Left ventricle myocardium inferior (tissue), 1 donor: ENCODE data around the gene BBS1. TPM values are rescaled to one million over a fixed set of nuclear protein-coding genes. Genes with fewer than 3 reads are reported as not detected.

Experiments
- DNase-seq: peaks from one replicate; pipeline ENCODE4 v3.0.0-alpha.2; 2020
- H3K27ac ChIP-seq: fragments of 200-600 bp; replicated peaks from 2 replicates; pipeline ENCODE4 v1.8.0; 2021
- H3K27me3 ChIP-seq: fragments of 200-600 bp; 2 replicates; pipeline ENCODE4 v1.8.0; 2021; ENCODE audit warnings: low read depth
- H3K36me3 ChIP-seq: fragments of 200-600 bp; 2 replicates; pipeline ENCODE4 v1.8.0; 2021
- H3K4me1 ChIP-seq: fragments of 200-600 bp; 2 replicates; pipeline ENCODE4 v1.8.0; 2021
- H3K4me3 ChIP-seq: fragments of 200-600 bp; 2 replicates; pipeline ENCODE4 v1.8.0; 2021; ENCODE audit warnings: mild to moderate bottlenecking, moderate library complexity
- H3K9me3 ChIP-seq: fragments of 200-600 bp; replicated peaks from 2 replicates; pipeline ENCODE4 v1.8.0; 2021
- intact Hi-C: fragments of 100-400 bp; cut with micrococcal nuclease; formaldehyde crosslinking; loops from one replicate; pipeline ENCODE4 v1.11.0; 2022
- total RNA-seq: library from RNA; stranded (reverse); fragmentation: NEBNext Ultra II Directional; extraction: Animal tissue kit (Norgen Biotek cat#: 25700); gene quantifications from one replicate; pipeline ENCODE4 v1.2.1, GENCODE V29; 2021
- TF ChIP-seq, protein P1 (sequence below): fragments of 200-600 bp; IDR thresholded peaks from 2 replicates; pipeline ENCODE4 v1.8.0; 2021; ENCODE audit warnings: antibody characterized with exemption, mild to moderate bottlenecking, borderline replicate concordance
- donor health status: DM: no; HTN: yes; CAD: no; lungs with severe emphysema.

The BBS1 gene
- total RNA-seq, 1 donor from 2014 or later = 16.9 TPM

- intact Hi-C loops = no loop called here
- Histone ChIP-seq H3K4me3 (no peak overlapping the region), H3K27me3 (peaks cover 46% of the 10 kb centered on the region), H3K36me3 (no peaks in the 10 kb centered on the region), H3K27ac (no peak overlapping the region), H3K9me3 (no peaks in the 10 kb centered on the region), H3K4me1 (peaks cover 10% of the 10 kb centered on the region)
- no peak for DNase-seq
- TF ChIP-seq, protein P1, sequence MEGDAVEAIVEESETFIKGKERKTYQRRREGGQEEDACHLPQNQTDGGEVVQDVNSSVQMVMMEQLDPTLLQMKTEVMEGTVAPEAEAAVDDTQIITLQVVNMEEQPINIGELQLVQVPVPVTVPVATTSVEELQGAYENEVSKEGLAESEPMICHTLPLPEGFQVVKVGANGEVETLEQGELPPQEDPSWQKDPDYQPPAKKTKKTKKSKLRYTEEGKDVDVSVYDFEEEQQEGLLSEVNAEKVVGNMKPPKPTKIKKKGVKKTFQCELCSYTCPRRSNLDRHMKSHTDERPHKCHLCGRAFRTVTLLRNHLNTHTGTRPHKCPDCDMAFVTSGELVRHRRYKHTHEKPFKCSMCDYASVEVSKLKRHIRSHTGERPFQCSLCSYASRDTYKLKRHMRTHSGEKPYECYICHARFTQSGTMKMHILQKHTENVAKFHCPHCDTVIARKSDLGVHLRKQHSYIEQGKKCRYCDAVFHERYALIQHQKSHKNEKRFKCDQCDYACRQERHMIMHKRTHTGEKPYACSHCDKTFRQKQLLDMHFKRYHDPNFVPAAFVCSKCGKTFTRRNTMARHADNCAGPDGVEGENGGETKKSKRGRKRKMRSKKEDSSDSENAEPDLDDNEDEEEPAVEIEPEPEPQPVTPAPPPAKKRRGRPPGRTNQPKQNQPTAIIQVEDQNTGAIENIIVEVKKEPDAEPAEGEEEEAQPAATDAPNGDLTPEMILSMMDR = no peak
Measured at GRCh38 chr11:66556086-66556485, 45.7 kb downstream of the BBS1 start.

DNA sequence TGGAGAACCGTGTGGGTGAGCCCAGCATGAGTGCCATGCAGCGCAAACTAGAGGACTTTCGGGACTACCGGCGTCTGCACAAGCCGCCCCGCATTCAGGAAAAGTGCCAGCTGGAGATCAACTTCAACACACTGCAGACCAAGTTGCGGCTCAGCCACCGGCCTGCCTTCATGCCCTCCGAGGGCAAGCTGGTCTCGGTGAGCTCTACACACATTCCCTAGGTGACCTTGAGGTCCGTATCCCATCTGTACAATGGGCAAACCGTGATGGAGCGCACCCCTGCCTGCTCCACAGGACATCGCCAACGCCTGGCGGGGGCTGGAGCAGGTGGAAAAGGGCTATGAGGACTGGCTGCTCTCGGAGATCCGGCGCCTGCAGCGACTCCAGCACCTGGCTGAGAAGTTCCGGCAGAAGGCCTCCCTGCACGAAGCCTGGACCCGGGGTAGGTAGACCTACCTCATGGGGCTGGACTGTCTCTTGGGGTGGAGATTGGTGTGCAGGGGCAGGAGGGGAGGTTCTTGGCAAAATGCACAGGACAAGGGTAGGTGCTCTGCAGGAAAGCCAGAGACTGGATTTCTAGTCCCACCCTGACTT, 47.4 kb downstream of the BBS1 start:
- Histone ChIP-seq H3K4me3 (no peak overlapping the region), H3K4me1 (peaks cover 10% of the 10 kb centered on the region), H3K27ac (no peak overlapping the region), H3K36me3 (no peaks in the 10 kb centered on the region), H3K27me3 (peaks cover 46% of the 10 kb centered on the region), H3K9me3 (no peaks in the 10 kb centered on the region)
- intact Hi-C loops = no loop called here
- DNase-seq = no peak
- TF ChIP-seq, protein P1 = no peak

DNA sequence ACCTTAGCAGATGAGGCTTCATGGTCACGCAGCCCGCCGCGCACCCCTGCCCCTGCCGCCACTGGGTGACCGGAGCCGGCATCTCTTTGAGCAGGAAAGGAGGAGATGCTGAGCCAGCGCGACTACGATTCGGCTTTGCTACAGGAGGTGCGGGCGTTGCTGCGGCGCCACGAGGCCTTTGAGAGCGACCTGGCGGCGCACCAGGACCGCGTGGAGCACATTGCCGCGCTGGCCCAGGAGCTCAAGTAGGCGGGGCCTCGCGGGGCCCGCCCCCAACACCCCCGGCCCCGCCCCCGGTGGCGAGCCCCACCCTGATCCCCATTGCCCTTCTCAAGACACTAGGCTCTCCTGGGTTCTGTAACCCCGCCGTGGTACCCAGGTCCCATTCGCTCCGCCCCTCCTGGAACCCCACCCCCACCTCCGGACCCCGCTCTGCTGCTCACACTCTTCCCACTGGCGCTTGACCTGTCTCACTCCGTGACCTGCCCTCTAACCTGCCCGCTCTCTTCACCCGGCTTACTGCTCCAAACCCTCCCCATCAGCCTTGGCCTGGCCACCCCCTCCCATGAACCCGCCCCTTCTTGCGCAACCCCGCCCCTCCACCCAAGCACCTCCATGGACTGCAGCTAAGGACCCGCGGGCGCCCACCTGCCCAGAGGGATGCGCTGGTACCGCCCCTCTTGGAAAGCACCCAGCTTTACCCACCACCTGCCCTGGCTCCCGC, 48.9 kb downstream of the BBS1 start:
- peak overlapping the region; percentile 43 for H3K4me3 ChIP-seq
- no peak overlapping the region for H3K27ac ChIP-seq
- TF ChIP-seq, protein P1 = no peak

DNA sequence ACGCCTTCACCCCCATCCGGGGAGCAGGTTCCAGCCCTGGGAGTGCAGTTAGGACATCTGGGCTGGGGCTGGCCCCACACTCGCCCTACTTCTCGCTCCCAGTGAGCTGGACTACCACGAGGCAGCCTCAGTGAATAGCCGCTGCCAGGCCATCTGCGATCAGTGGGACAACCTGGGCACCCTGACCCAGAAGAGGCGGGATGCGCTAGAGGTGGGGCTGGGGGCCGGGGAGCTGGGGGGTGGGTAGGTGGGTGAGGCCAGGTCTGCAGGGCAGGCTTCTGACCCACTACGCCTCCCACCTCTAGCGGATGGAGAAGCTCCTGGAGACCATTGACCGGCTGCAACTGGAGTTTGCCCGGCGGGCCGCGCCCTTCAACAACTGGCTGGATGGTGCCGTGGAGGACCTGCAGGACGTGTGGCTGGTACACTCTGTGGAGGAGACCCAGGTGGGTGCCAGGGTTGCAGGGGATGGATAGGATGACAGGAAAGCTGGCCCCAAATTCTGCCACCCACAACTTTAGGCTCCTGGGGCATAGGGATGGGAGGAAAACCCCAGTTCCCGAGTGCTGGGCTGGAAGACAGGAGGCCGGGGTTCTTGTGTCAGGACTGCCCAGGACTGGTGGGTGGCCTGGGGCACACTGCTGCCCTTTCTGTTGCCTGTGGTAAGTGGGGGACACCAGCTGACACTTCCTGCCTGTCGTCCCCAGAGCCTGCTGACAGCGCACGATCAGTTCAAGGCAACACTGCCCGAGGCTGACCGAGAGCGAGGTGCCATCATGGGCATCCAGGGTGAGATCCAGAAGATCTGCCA, 49.6 kb downstream of the BBS1 start:
- intact Hi-C loops = no loop called here
- Histone ChIP-seq H3K27me3 (peaks cover 39% of the 10 kb centered on the region), H3K4me3 (no peak overlapping the region), H3K27ac (no peak overlapping the region), H3K4me1 (peaks cover 10% of the 10 kb centered on the region), H3K36me3 (peaks cover 3% of the 10 kb centered on the region), H3K9me3 (no peaks in the 10 kb centered on the region)
- DNase-seq = no peak
- TF ChIP-seq, protein P1 = no peak

More for the DNA sequence above, 48.9 kb downstream of the BBS1 start:
- Histone ChIP-seq H3K27me3 (peaks cover 46% of the 10 kb centered on the region), H3K36me3 (no peaks in the 10 kb centered on the region), H3K9me3 (no peaks in the 10 kb centered on the region), H3K4me1 (peaks cover 10% of the 10 kb centered on the region)
- intact Hi-C loops = no loop called here
- peak; percentile 27 for DNase-seq

DNA sequence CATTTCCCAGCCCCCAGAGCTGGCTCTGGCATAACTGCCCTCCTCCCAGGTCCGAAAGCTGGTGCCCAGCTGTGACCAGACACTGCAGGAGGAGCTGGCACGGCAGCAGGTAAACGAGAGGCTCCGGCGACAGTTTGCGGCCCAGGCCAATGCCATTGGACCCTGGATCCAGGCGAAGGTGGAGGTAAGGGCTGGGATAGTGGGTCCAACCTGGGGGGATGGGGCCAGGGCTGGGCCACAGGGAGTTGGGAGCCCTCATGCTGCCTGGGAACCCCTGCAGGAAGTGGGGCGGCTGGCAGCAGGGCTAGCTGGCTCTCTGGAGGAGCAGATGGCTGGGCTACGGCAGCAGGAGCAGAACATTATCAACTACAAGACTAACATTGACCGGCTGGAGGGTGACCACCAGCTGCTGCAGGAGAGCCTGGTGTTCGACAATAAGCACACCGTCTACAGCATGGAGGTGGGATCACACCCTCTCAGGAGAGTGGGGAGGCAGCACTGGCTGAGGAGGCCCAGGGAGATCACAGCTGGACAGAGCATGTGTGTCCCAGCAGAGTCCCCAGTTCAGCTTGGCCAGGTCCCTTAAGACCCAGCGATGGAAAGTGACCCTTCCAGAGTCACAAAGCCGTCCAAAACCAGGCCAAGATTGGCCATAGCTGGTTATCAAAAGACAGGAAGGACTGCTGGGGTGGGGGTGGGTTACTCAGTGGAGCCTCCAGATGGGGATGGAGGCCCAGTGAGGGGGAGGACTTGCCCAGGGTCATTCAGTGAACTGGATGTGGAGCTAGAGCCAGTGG, 50.9 kb downstream of the BBS1 start:
- Histone ChIP-seq H3K9me3 (no peaks in the 10 kb centered on the region), H3K36me3 (peaks cover 3% of the 10 kb centered on the region), H3K4me3 (no peak overlapping the region), H3K27ac (no peak overlapping the region), H3K4me1 (peaks cover 10% of the 10 kb centered on the region), H3K27me3 (peaks cover 26% of the 10 kb centered on the region)
- TF ChIP-seq, protein P1 = no peak
- DNase-seq = no peak
- intact Hi-C loops = no loop called here
